Panc1 (cell line): ENCODE results near the gene FZD1.

ENCODE experiments used
- CTCF ChIP-seq: fragments of 450-650 bp; IDR thresholded peaks from 2 replicates; pipeline ENCODE4 v1.5.1; 2017; ENCODE audit warnings: mild to moderate bottlenecking
- POLR2AphosphoS5 ChIP-seq: IDR thresholded peaks from 2 replicates; pipeline ENCODE4 v1.6.1; 2012; ENCODE audit warnings: mild to moderate bottlenecking, low read depth, low read length, moderate library complexity

DNA sequence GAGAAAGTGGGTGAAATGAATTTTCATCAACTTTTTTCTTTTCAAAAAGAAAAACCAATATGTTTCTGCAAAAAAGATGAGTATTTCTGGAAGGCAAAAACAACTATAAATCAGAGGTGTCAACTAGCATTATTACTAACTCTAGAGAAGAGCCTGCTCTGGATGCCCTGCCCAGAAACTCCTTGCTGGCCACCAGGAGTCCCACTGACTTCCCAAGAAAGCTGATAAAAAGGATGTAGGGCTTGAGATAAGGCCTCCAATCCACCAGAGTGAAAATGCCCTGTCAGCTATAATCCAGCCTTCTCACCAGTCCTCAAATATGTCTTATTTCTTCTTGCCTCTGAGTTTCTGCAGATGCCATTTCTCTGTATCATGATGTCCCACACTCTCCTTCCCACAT is 16.7 kb upstream of the FZD1 start:
- TF ChIP-seq CTCF (no peak), POLR2AphosphoS5 (no peak)
